BJ (cell line): Measurements from ENCODE around the gene SORCS3. TPM values are rescaled to one million over a fixed set of nuclear protein-coding genes. Genes with fewer than 3 reads are reported as not detected.

Experiments used
- CTCF ChIA-PET: fragments of 350-600 bp; formaldehyde crosslinking; extraction: SDS; loops from one replicate; lab custom pipeline; 2021; ENCODE audit warnings: antibody characterized with exemption, inconsistent platforms; lab: Yijun Ruan, JAX
- POLR2A ChIA-PET: fragments of 300-600 bp; sonication (Branson Sonifier 250); formaldehyde crosslinking; extraction: SDS; loops from one replicate; lab custom pipeline; 2021; ENCODE audit warnings: antibody characterized with exemption; lab: Charles Lee
- DNase-seq: peaks from one replicate; pipeline ENCODE4 v3.0.0-alpha.2; 2011; ENCODE audit warnings: low read depth
- H3K27me3 ChIP-seq: 2 replicates; pipeline ENCODE4 v1.6.0; 2011; ENCODE audit warnings: low read length; ENCODE audit not compliant: control insufficient read depth, insufficient read depth
- H3K36me3 ChIP-seq: 2 replicates; pipeline ENCODE4 v1.5.1; 2011; ENCODE audit warnings: low read length; ENCODE audit not compliant: control insufficient read depth, insufficient read depth
- H3K4me3 ChIP-seq: 2 replicates; pipeline ENCODE4 v1.5.1; 2011; ENCODE audit warnings: low read depth, mild to moderate bottlenecking, control low read depth, low read length
- polyA plus RNA-seq: library from polyadenylated mRNA; depleted of rRNA; stranded (reverse); fragments of >200 nt; gene quantifications from 2 replicates; pipeline ENCODE4 v1.2.3, GENCODE V29; 2011
- TF ChIP-seq, protein P1 (sequence below): IDR thresholded peaks from 2 replicates; pipeline ENCODE4 v1.5.1; 2011; ENCODE audit warnings: low read depth, mild to moderate bottlenecking, control low read depth, inconsistent platforms, low read length, moderate library complexity; ENCODE audit not compliant: insufficient read depth

The SORCS3 gene
- polyA plus RNA-seq, 1 experiment = not detected

DNA sequence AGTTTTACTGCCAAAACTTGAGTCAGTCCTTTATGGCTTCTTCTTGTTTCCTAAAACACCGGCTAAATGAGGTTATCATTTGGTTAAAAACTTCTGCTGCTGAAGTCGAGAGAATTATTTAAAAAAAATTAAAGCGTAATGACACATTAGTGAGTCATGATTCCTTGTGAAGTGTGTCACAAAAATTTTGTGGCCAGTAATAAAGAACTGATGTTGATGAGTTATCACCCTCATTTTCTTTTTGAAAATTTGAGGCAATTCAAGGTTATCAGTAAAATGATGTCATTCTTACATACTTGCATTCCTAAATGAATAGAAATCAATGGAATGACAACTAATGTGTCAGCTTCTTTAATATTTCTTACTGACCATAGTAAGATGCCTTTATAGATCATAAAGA is 427.4 kb downstream of the SORCS3 start:
- TF ChIP-seq, protein P1, sequence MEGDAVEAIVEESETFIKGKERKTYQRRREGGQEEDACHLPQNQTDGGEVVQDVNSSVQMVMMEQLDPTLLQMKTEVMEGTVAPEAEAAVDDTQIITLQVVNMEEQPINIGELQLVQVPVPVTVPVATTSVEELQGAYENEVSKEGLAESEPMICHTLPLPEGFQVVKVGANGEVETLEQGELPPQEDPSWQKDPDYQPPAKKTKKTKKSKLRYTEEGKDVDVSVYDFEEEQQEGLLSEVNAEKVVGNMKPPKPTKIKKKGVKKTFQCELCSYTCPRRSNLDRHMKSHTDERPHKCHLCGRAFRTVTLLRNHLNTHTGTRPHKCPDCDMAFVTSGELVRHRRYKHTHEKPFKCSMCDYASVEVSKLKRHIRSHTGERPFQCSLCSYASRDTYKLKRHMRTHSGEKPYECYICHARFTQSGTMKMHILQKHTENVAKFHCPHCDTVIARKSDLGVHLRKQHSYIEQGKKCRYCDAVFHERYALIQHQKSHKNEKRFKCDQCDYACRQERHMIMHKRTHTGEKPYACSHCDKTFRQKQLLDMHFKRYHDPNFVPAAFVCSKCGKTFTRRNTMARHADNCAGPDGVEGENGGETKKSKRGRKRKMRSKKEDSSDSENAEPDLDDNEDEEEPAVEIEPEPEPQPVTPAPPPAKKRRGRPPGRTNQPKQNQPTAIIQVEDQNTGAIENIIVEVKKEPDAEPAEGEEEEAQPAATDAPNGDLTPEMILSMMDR = no peak
- Histone ChIP-seq H3K4me3 (no peak overlapping the region), H3K36me3 (no peaks in the 10 kb centered on the region), H3K27me3 (no peaks in the 10 kb centered on the region)
- ChIA-PET POLR2A (no interaction called here), CTCF (interaction anchor here (0.6 kb wide), 1 partner anchor 76 kb away, joined by 3 read pairs; no protein-coding TSS in a partner anchor)
- DNase-seq = peak; percentile 1

DNA sequence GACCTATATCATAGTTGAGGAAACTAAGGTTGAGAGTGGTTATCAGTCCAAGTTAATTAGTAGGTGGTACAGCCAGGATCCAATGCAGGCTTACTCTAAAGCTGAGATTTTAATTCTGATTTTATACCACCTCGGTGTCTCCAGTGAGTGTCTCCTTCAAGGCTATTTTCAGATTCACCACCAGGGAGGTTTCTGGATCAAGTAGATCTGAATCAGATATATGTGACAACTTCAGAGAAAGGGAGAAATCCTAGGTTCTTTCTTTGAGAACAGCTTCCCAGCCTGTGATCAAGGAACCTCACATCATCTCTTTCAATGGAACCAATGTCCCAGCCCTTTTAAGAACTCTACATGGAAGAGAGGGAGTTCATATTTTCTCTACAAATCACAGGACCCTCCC is 429.2 kb downstream of the SORCS3 start:
- Histone ChIP-seq H3K36me3 (no peaks in the 10 kb centered on the region), H3K4me3 (no peak overlapping the region), H3K27me3 (no peaks in the 10 kb centered on the region)
- TF ChIP-seq, protein P1 = no peak
- POLR2A ChIA-PET = no interaction called here
- DNase-seq = no peak
- CTCF ChIA-PET = no interaction called here

DNA sequence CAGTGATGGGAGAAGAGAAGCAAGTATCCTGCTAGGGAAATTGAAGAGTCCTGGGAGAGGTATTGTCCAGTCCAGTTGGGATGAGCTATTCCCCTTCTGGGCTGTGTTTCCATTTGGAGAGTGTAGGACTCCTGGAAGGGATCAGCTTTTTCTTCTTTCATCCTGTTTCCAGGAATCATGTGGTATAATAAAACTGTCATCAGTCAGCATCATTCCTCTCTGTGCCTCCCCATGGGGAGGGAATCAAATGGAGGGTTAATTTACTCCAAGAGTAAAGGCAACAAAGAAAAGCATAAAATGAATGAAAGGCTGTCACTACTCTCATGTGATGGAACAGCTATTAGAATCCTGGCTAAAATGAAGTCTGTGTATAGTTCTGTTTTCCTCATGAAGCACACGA is 429.9 kb downstream of the SORCS3 start:
- DNase-seq = no peak
- TF ChIP-seq, protein P1 = no peak
- CTCF ChIA-PET = no interaction called here
- Histone ChIP-seq H3K27me3 (no peaks in the 10 kb centered on the region), H3K36me3 (no peaks in the 10 kb centered on the region), H3K4me3 (no peak overlapping the region)
- POLR2A ChIA-PET = no interaction called here

DNA sequence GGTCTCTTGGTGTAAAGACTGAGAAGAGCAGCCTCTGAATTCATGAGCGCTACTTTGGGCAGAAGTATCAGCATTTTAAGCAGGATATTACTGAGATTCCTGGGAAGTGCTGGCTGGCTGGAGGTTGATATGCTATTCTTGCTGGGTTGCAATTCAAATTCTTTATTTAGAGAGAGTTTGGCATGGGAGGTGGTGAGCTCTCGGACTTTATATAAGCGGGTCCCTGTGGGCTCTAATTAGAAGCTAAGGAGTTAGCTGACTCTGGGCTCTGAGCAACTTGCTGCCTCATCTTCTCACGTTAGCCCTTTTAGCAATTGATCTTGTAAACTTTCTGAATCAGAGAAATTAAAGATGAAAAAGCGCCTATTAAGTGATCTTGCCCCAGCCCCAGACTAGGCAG is 430.9 kb downstream of the SORCS3 start:
- TF ChIP-seq, protein P1 = no peak
- no peaks in the 10 kb centered on the region for H3K36me3 ChIP-seq
- POLR2A ChIA-PET = no interaction called here
- CTCF ChIA-PET = no interaction called here
- H3K27me3 ChIP-seq = no peaks in the 10 kb centered on the region
- no peak for DNase-seq
- H3K4me3 ChIP-seq = no peak overlapping the region

DNA sequence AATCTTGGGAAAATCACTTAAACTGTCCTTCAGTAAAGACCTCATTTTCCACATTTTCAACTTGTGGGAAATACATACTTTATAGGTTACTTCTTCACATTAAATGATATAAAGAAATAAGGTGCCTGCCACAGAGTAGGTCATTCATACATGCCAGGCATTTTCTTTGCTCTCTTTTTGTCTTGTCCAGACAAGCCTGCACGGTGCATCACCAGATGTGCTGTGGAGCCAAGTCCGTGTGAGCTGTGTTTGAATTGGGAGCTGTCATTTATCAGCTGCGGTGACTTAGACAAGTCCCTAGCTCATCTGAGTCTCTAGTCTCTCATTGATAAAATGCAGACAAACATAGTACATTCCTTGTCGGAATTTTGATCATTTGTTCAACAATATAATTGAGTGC is 432.9 kb downstream of the SORCS3 start:
- POLR2A ChIA-PET = no interaction called here
- CTCF ChIA-PET = interaction anchor here (1.8 kb wide), 1 partner anchor 8 kb away, joined by 6 read pairs; no protein-coding TSS in a partner anchor
- H3K27me3 ChIP-seq = no peaks in the 10 kb centered on the region

More for the DNA sequence above, 432.9 kb downstream of the SORCS3 start:
- no peak for DNase-seq
- TF ChIP-seq, protein P1 = no peak
- H3K4me3 ChIP-seq = no peak overlapping the region
- H3K36me3 ChIP-seq = no peaks in the 10 kb centered on the region
